Mononuclear cell (primary cell): ENCODE results near the gene RBM10. TPM values are rescaled to one million over a fixed set of nuclear protein-coding genes. Genes with fewer than 3 reads are reported as not detected.

Experiments used
- H3K27me3 ChIP-seq: 2 replicates; pipeline ENCODE4 v1.6.0; 2011; ENCODE audit warnings: low read length, control low read depth; ENCODE audit not compliant: insufficient read depth
- H3K4me1 ChIP-seq: 2 replicates; pipeline ENCODE4 v1.5.1; 2011; ENCODE audit warnings: mild to moderate bottlenecking, low read length, control low read depth; ENCODE audit not compliant: insufficient read depth
- H3K4me3 ChIP-seq: 2 replicates; pipeline ENCODE4 v1.5.1; 2011; ENCODE audit warnings: mild to moderate bottlenecking, low read length, moderate library complexity
- H3K9me3 ChIP-seq: 2 replicates; pipeline ENCODE4 v1.5.1; 2011; ENCODE audit warnings: low read depth, mild to moderate bottlenecking, control low read depth, low read length
- total RNA-seq: library from RNA; depleted of rRNA; stranded (reverse); fragments of >200 nt; gene quantifications from one replicate; pipeline ENCODE4 v1.2.3, GENCODE V29; 2012

RBM10 gene
- total RNA-seq, 1 donor, result 14.4 TPM

DNA sequence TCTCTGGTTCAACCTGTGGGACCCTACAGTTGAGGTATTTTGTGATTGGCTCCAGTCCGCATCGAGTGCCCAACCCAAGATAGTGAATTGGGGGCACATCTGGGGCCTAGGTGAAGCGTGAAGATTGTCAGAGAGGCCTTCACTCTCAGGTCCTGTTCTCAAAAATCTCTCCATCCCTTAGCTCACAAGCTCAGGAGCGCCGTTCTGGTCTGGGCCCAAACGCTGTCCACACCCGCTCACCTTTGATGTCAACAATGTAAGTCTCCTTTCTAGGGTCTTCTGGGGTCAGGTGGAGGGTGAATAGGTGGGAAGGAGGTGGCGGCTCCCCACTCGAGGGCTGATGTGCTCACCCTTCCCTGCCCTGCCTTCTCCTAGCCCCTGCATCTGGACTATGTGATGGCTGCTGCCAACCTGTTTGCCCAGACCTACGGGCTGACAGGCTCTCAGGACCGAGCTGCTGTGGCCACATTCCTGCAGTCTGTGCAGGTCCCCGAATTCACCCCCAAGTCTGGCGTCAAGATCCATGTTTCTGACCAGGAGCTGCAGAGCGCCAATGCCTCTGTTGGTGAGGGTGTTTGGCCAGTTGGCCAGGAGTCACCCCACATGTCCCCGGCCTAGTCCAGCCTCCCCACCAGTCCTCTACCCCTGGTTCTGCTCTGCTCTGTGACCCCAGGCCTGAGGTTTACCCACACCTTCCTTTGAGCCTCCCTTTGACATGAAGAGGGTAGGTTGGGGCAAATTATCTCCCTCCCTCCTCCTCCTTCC lies 65.8 kb downstream of the RBM10 start:
- Histone ChIP-seq H3K9me3 (no peaks in the 10 kb centered on the region), H3K4me3 (no peak overlapping the region), H3K27me3 (no peaks in the 10 kb centered on the region), H3K4me1 (no peaks in the 10 kb centered on the region)

DNA sequence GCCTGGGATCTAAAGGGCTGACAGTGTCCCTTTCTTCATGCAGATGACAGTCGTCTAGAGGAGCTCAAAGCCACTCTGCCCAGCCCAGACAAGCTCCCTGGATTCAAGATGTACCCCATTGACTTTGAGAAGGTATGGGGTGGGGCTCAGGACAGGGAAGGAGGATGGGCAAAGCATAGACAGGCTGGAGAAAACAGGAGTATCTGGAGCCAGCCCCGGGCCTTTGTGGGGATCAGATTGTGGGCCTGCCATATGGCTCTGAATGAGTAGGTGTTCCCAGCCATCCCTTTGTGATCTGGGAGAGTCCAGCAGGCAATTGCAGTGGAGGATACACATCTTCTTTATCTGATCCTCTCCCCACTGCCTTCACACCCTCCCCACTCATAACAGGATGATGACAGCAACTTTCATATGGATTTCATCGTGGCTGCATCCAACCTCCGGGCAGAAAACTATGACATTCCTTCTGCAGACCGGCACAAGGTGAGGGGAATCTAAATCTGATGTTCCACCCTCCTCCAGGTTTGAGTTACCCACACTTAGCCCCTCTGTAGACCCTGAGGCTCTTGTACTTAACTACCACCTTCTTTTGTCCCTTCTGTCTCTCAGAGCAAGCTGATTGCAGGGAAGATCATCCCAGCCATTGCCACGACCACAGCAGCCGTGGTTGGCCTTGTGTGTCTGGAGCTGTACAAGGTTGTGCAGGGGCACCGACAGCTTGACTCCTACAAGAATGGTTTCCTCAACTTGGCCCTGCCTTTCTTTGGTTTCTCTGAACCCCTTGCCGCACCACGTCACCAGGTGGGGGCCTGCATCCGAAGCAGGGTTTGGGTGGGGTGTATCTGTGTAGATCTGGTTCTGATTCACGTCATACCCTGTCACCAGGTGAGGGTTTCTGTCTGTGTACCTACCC lies 67.6 kb downstream of the RBM10 start:
- Histone ChIP-seq H3K4me1 (peaks cover 9% of the 10 kb centered on the region), H3K4me3 (no peak overlapping the region), H3K27me3 (no peaks in the 10 kb centered on the region), H3K9me3 (no peaks in the 10 kb centered on the region)

DNA sequence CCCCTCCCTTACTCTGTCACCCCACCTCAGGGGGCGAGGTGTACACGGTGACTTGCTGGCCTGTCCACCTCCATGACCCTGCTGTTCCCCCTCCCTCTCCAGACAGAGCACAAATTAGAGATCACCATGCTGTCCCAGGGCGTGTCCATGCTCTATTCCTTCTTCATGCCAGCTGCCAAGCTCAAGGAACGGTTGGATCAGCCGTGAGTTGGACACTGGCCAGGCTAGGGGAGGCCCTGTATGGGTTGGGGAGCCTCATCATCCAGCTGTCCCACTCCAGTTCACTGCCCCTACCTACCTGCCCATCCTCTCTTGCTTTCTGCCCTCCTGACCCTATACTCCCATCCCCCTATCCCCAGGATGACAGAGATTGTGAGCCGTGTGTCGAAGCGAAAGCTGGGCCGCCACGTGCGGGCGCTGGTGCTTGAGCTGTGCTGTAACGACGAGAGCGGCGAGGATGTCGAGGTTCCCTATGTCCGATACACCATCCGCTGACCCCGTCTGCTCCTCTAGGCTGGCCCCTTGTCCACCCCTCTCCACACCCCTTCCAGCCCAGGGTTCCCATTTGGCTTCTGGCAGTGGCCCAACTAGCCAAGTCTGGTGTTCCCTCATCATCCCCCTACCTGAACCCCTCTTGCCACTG lies 69.5 kb downstream of the RBM10 start:
- Histone ChIP-seq H3K4me1 (peaks cover 11% of the 10 kb centered on the region), H3K9me3 (no peaks in the 10 kb centered on the region), H3K27me3 (no peaks in the 10 kb centered on the region), H3K4me3 (no peak overlapping the region)

GRCh38 chrX:47215291-47215900 lies 70.4 kb downstream of the RBM10 start:
- Histone ChIP-seq H3K4me3 (no peak overlapping the region), H3K4me1 (peaks cover 19% of the 10 kb centered on the region), H3K27me3 (no peaks in the 10 kb centered on the region), H3K9me3 (no peaks in the 10 kb centered on the region)

- H3K9me3 ChIP-seq, result no peaks in the 10 kb centered on the region
- no peaks in the 10 kb centered on the region for H3K27me3 ChIP-seq
- no peak overlapping the region for H3K4me3 ChIP-seq
- H3K4me1 ChIP-seq, result peaks cover 25% of the 10 kb centered on the region
These were observed 71.4 kb downstream of the RBM10 start for GRCh38 chrX:47216393-47216925.

- peaks cover 28% of the 10 kb centered on the region for H3K4me1 ChIP-seq
- no peaks in the 10 kb centered on the region for H3K9me3 ChIP-seq
- peak overlapping the region; percentile 5 for H3K4me3 ChIP-seq
- H3K27me3 ChIP-seq, result no peaks in the 10 kb centered on the region
These were observed 72.3 kb downstream of the RBM10 start for GRCh38 chrX:47217121-47217851.

- Histone ChIP-seq H3K4me3 (peak overlapping the region; percentile 79), H3K27me3 (no peaks in the 10 kb centered on the region), H3K9me3 (no peaks in the 10 kb centered on the region), H3K4me1 (peaks cover 28% of the 10 kb centered on the region)
These were observed 72.8 kb downstream of the RBM10 start for GRCh38 chrX:47217852-47218279.

DNA sequence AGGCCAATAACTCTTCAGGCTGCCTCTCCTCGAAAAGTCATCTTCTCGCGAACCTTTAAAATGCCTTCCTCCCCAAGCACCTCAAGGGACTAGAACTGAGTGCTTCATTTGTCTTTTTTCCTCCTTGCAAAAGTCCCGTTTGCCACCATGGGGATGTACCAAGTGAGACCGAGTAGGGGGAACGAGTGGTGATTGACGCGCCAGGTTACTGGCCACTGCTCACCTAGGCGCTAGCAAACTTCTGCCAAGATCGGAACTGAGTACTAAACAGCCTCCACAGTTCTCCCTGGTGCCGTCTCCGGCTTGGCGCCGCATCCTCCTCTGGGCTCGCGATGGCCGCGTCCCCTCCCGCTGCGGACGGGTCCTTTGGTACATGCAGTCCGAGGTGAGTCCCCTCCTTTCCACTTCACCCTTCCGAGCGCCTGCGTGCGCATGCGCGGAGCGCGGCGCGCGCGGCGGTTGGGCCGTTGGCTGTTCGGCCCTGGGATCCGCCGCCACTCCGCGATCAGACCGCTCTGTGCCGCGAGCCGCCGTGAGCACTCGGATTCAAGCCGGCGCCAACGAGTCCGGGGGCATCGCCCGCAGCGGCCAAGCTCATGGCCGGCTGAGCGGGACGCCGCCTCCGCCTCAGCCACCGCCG lies 73.4 kb downstream of the RBM10 start, which contains the start of gene CDK16:
CDK16 (plus strand) TSS at position 402 of the 640 bp plus-strand sequence. CDS start 4,877 bp downstream, outside the sequence.
- Histone ChIP-seq H3K4me1 (peaks cover 28% of the 10 kb centered on the region), H3K9me3 (no peaks in the 10 kb centered on the region), H3K27me3 (no peaks in the 10 kb centered on the region), H3K4me3 (peak within 1 kb of the TSS; percentile 79)

DNA sequence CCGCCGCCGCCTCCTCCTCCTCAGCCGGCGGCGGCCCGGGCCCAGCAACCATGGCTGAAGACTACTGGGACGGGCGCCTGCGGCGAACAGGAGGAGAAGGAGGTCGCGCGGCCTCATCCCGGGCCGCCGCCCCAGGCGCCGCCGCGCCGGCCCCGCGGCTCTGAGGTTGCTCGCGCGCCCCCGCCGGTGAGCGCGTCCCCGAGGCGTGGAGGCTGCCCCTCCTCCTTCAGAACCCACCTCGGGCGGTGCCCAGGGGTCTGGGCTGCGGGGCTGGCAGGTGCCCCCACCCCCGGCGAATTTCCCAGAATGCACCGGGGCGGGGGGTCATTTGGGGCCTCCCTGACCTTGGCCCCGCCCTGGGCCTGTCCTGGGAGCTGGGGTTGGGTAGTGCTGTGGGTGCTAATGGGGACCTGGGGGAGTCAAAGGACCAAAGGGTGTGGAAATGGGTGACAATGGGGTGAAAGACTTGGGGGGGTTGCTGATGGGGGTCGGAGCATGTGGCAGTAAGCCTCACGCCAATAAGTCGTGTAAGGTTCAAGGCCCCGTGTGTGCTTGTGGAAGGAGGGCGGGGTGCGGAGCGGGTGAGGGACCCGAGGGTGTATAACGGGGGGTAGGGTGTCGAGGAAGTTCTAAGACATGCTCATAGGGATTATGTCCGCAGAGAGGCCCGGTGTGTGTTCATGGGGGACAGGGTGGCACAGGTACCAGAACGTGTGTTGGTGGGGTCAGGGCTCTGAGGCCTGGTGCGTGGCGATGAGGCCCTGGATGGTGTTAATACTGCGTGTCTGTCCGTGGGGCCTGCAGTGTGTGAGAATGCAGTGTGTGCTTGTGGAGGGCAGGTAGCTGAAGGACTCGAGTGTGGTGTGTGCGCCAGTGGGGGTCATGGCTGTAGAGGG lies 74.1 kb downstream of the RBM10 start:
- H3K9me3 ChIP-seq, result no peaks in the 10 kb centered on the region
- H3K4me3 ChIP-seq, result peak overlapping the region; percentile 79
- H3K27me3 ChIP-seq, result no peaks in the 10 kb centered on the region
- peaks cover 28% of the 10 kb centered on the region for H3K4me1 ChIP-seq

DNA sequence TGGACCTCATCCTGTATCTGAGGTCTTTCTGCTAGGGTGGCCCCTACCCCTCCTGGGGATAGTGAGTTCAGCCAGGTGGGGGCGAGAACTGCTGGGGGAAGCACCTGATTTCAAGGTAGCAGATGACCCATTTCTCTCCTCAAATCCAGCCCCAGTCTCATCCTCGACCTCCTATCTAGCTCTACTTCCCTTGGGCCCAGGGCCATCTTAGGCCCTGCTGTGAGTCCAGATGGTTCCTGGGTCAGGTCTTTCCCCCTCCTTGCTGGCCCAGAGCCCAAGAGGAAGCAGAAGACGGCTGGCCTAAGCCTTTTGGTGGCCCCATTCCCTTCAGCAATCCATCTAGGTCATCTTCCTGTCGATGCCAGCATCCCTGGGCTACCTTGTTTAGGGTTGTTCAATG lies 76.7 kb downstream of the RBM10 start:
- H3K4me1 ChIP-seq, result peaks cover 27% of the 10 kb centered on the region
- no peak overlapping the region for H3K4me3 ChIP-seq
- H3K9me3 ChIP-seq, result no peaks in the 10 kb centered on the region
- no peaks in the 10 kb centered on the region for H3K27me3 ChIP-seq

DNA sequence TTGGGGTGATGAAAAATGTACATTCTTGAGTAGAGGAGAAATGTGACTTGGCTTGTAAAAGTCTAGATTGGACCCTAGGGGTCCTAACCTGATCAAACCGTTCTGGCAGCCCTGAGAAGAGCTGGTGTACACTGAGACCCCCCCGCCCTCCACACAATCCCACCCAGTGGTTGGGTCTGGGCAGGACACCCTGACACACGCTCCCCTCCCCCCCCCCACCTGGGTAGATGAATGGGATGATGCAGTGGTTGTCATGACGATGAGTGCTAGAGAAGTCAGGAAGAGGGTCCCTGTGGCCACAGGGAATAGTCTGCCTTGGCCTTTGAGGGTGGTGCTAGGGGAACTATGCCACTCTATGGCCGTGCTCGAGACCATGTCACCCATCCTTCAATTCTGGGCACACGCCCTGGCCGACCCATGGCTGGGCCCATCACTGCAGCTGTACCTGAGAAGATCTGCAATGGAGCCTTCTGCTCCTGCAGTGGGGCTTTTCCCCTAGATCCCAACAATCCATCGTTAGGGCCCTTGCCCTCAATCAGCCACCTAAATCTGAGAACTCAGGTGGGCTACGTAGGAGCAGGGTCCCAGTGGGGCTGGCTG lies 77.8 kb downstream of the RBM10 start:
- Histone ChIP-seq H3K4me1 (peaks cover 20% of the 10 kb centered on the region), H3K4me3 (no peak overlapping the region)

DNA sequence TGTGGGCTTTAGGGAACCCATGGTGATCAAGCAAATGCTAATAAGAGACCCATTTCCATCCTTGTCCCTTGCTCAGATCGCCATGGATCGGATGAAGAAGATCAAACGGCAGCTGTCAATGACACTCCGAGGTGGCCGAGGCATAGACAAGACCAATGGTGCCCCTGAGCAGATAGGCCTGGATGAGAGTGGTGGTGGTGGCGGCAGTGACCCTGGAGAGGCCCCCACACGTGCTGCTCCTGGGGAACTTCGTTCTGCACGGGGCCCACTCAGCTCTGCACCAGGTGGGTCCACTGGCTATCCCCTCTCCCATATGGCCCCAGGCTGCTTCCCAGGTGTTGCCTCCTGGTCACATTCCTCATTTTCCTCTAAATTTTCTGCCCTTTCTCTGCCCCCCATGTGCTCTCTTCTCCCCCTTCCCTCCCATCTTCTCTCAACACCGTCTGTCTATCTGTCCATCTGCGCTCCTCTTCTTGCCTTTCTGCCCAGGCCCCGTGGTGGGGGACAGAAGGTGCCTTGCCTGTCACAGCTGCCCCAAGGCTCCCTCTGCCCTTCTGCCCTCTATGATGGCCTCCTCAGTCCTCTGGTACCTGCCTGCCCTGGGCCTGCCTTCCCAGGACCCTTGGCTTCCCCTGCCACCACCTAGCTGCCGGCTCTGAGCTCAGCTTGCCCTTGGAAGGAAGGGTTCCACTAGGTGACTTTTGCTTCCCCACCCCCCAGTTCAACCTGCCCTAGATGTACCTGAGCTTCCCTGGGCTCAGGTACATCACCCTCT lies 78.6 kb downstream of the RBM10 start:
- H3K27me3 ChIP-seq, result no peaks in the 10 kb centered on the region
- no peaks in the 10 kb centered on the region for H3K9me3 ChIP-seq
- no peak overlapping the region for H3K4me3 ChIP-seq
- H3K4me1 ChIP-seq, result peaks cover 20% of the 10 kb centered on the region

More for the DNA sequence above, 77.8 kb downstream of the RBM10 start:
- Histone ChIP-seq H3K27me3 (no peaks in the 10 kb centered on the region), H3K9me3 (no peaks in the 10 kb centered on the region)
